HG02610 (cell line): ENCODE measurements around the gene PCBP3.

Source experiments
- ATAC-seq: cut with Tn5 transposase; IDR thresholded peaks from one replicate; pipeline ENCODE4 v1.9.1; 2021; ENCODE audit warnings: mild to moderate bottlenecking, moderate library complexity; ENCODE audit not compliant: unreplicated experiment

Gene PCBP3

DNA sequence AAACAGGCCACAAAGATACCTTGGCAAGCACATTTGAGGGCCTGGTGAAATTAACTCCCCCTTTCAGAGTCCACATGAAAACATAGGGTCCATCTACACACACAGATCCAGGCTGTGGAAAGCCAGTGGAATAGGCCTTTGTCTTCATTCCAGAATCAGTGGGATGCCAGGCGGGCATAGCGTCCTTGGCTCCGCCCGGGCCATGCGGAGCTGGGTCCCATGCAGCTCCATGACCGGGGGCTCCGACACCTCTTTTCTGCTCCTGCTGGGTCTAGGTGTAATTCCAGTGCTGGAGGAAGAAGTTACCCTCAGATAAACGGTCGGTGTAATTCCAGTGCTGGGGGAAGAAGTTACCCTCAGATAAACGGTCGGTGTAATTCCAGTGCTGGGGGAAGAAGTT lies 274.5 kb downstream of the PCBP3 start:
- no peak for ATAC-seq

DNA sequence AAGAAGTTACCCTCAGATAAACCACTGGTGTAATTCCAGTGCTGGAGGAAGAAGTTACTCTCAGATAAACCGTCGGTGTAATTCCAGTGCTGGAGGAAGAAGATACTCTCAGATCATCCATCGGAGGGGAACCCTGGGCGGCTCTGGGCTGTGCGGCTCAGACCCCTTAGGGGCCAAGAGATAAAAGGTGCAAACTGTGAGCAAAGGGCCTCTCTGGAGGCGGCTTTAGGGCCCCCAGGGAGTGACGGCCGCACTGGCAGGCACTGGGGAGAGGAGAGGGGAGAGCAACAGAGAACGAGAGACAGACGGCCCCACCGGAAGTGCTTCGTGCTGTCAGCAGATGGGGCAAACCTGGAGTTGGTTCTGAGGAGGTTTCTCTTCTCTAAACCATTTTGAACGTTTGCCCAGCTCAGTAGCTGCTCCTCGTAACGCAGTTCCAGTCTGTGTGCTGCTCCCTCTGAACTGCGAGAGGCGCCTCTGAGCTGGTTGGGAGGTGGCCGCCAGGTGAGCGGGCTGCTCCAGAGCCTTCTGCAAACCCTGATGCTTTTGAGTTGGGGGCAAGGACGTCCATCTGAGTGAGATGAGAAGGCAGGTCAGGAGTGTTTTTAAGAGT lies 275.4 kb downstream of the PCBP3 start:
- no peak for ATAC-seq

DNA sequence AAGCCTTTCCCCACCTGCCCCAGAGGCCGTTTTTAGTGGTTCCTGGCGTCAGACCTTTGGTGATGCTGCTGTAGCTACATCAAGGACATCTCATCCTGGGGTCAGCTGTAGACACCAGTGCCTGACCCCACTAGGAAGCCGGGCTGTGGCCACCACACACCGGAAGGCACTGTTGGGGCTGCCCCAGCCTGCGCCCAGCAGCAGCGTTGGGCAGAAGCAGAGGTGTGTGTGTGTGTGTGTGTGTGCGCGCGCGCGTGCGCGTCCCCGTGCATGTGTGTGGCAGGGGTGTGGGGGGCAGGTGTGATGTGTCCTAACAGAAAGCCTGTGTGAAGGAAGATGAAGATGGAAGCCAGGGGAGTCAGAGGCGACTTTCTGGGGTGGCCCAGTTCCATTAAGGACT lies 276.1 kb downstream of the PCBP3 start:
- ATAC-seq: no peak

DNA sequence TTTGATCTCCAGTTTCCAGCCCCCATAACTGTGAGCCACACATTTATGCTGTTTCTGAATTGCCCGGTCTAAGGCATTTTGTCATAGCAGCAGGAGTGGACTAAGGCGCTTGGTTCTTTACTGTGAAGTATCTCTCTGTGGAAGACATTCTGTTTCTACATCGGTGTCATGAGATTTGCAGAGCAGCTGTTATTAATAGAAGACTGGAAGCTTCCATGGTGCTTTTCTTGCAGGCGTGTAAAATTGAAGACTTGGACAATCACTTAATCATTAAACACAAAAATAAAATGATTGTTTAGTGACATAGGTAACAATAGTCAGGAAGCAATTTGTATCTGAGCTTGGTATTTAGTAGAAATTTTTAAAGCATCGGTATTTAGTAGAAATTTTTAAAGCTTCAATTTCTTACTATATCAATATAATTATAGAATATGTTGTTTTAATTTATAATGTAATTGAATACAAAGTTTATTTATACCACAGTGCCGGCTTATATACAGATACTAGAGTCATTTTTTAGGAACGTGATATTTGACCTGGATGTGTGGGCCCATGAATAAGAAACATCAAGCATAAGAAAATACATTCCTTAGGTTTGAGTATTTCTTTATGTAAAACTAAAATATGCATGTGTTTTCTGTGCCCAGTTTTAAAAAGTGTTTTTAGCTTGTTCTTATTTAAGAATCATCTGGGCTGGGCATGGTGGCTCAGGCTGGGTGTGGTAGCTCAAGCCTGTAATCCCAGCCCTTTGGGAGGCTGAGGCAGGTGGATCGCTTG lies 277.5 kb downstream of the PCBP3 start:
- ATAC-seq: no peak

DNA sequence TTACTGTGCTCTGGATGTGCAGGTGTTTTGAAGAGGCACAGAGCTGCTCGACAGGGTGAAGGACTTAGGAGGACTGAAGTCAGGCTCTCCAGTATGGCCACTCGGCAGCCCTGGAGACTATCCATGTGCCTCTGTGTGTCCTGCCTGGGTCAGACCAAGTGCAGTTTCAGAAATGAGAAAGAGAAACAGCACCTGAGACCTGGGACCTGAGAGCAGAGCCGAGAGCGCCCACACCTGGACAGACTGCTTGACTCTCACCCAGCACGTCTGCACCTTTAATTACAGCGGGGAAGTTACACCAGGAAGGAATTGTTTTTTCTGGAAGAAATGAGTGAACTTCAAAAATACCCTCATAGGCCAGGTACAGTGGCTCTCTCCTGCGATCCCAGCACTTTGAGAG lies 278.4 kb downstream of the PCBP3 start:
- ATAC-seq: no peak

DNA sequence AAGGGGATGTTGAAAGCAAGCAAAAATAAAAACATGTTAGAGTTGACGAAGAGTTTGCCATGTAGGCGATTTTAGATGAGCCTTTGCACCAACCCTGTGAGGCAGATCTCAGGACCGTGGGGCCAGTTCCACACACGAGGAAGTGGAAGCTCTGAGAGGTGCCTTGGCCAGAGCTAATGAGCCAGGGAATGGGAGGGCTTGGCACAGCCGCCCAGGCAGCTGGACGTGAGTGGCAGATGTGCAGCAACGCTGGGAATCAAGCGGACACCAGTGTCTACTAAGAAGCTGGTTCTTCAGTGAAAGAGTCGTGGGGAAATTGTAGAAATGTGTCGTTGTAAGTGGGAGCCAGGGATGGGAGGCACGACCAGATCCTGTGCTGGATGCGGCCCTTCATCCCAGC lies 279.1 kb downstream of the PCBP3 start:
- ATAC-seq: no peak

DNA sequence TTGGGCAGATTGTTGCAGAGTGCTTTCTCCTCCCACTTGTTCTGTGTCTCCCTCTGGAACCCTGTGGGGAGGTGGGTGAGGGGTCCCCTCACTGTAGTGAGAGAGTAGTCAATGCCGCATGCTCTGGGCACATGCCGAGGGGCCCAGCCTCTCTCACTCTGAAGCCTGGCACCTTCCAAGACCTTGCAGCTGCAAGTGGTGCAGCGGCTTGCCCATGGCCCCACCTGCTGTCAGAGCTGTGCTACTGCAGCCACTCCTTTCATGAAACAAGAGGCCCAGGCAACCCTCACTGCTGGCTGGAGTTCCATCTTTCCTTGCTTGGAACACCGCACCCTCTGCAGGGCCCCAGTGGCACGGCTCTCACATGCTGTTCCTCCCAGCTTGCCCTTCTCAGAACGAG lies 279.6 kb downstream of the PCBP3 start:
- no peak for ATAC-seq

DNA sequence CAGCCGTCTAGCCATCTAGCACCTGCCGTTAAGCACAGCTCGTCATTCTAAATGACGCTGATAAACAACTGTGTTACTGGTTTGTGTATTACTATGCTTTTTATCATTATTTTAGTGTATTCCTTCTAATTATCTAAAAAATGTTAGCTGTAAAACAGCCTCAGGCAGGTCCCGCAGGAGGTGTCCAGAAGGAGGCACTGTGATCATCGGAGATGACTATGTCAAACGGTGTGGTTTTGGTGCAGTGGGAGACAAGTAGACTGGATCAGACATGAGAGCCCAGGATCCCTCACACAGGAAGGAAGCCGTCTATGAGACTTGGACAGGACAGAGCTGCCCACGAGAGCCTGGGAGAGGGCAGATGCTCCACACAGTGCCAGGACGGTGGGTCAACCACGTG lies 282.8 kb downstream of the PCBP3 start:
- no peak for ATAC-seq

DNA sequence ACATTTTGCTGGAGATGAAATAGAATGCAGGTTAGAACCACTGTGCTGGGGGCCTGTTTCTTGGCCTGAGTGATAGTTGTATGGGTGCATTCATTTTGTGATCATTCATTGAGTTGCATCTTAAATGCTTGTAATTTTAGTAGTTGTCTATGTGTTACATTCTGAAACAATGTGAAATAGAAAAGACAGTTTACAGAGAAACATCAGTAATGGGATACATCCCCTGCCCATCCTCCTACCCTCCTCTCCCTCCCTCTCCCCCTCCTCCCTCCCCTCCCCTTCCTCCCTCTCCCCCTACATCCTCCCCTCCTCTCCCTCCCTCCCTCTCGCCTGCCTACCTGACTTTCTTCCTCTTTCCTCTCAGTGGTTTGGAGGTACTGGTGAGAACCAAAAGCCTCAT lies 283.5 kb downstream of the PCBP3 start:
- no peak for ATAC-seq

DNA sequence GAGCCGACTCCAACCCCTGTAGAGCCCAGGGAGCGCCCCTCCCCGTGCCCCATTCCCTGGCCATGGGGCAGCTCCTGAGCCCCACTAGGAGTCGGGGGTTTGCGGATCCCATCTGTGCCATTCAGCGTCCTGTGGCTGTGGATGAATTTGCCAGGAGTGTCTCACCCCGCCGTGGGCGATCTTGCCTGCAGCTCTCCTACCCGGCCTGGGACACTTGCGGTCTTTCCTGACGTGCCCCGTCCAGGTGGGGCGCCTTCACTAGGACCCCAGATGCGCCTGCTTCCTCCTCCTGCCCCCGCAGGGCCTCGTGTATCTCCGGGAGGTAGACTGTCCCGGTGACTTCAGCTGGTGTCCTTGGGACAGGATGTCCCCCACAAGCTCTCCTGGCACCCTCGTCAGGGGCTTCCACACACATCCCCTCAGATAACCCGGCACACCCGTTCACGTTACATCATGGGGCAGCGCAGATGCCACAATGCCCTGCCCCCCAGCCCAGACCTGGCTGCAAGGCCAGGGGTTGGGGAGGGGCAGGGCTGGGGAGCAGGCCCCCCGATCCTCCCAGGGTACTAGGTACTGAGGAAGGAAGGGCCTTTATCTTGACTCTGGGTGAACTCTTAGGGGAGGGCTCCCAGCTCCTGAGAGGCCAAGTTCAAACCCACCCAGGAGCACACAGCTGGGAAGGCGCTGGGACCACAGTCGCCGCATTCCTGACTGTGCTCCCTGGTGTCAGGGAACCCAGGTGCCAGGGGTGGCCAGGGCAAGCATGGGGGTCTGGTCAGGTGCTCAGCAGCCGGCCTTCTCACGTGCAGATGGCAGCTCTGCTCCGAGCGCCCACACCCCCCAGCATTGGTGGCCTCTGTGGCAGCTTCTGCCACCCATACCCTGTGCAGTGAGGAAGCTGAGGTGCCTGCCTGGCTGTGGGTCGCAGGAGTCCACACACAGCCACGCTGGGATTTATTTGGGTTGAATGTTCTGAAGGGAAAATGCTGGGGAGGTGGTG lies 284.6 kb downstream of the PCBP3 start:
- no peak for ATAC-seq

DNA sequence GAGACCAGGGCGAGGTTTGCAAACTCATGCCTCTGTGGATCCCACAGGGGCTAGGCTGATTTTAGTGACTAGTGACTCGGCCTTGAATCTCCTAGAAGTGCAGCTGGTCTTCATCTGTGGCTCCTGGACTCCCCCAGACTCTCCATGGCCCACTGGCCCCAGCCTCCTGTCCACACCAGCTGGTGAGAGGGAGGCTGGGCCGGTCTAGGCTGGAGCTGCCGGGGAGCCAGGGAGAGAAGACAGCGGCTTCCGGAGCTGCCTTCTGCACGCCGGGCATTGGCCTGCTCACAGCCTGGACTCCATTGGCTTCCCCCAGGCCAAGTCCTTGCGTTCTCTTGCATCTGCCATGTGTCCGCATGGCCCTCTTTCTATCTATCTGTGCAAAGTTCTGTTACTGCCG lies 285.9 kb downstream of the PCBP3 start:
- ATAC-seq: no peak

DNA sequence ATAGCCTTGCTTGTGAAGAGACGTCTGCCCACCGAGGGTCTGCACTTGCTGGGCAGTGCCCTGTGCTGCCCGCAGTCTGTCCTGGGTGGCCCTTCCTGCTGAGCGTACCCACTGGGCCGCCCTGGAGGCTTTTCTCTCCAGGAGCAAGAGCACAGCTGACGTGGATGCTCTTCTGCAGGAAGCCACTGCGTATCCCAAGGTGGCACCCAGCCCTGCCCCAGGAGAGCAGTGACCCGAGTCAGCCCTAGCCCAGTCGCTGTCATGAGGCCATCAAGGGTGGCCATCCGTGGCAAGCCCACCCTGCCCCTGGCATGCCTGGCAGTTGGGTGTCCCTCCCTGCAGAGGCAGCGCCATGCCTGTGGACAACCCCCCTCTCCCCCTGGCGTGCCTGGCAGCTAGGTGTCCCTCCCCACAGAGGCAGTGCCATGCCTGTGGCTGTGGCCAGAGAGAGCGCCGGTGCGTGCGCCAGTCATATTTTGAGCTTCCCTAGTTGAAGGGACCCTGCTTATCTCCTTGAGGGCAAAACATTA lies 286.8 kb downstream of the PCBP3 start:
- no peak for ATAC-seq

DNA sequence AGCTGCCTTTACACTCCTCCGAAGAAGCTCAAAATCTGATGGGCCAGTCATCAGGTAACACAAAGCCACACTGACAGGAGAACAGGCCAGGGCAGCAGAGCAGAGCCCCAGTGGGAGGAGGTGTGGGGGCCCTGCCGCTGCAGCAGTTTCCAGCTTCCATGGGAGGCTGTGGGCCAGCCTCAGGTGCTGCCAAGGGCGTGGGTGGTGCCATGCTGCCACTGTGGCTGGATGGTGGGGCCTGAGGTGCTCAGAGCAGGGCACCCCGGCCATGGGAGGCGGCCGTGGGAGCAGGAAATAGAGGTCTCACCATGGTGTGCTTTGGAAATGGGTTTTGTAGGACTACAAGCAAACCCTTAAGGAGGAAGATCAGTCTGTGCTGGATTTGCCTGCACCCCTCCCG lies 287.3 kb downstream of the PCBP3 start:
- no peak for ATAC-seq

DNA sequence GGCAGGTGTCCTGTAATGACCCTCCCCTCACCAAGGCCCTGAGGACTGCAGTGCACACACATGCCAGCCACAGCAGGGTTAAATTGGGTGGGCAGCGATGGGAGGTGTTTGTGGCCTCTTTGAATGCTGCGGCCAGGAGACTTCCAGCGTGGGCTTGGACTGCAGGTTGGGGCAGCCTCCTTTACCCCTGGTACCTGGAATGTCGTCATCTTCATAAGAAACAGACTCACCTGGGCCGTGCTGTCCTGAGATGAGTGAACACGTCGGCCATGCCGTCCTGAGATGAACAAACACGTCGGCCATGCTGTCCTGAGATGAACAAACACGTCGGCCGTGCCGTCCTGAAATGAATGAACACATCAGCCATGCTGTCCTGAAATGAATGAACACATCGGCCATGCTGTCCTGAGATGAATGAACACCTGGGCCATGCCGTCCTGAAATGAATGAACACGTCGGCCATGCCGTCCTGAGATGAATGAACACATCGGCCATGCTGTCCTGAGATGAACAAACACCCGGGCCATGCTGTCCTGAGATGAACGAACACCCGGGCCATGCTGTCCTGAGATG lies 288.0 kb downstream of the PCBP3 start:
- ATAC-seq: no peak

DNA sequence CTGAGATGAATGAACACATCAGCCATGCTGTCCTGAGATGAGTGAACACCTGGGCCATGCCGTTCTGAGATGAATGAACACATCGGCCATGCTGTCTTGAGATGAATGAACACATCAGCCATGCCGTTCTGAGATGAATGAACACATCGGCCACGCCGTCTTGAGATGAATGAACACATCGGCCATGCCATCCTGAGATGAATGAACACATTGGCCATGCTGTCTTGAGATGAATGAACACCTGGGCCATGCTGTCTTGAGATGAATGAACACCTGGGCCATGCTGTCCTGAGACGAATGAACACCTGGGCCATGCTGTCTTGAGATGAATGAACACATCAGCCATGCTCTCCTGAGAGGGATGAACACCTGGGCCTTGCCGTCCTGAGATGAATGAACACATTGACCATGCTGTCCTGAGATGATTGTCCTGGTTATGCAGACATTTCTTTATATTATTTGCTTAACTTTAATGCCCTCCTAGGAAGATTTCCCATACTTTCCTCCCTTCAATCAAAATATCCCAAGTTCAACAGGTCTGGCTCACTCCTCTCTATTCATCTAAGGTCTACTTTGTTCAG lies 289.5 kb downstream of the PCBP3 start:
- ATAC-seq: no peak

DNA sequence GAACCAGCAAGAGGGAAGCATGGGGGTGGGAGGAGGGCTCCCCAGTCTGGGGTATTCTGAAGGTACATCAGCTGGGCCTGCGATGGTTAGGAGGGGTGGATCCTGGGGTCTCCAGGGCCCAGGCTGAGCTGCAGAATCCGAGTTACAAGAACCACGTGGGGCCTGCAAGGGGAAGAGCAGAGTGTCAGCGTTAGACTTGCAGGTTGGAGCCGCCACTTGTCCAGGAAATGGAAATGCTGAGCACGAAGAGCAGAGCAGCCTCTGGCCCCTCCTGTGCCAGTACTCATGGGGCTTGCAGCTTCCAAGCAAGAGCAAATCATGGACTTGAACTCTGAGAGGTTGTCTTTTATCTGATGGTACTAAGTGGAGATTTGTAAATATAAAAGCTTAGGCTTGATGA lies 290.6 kb downstream of the PCBP3 start:
- no peak for ATAC-seq

DNA sequence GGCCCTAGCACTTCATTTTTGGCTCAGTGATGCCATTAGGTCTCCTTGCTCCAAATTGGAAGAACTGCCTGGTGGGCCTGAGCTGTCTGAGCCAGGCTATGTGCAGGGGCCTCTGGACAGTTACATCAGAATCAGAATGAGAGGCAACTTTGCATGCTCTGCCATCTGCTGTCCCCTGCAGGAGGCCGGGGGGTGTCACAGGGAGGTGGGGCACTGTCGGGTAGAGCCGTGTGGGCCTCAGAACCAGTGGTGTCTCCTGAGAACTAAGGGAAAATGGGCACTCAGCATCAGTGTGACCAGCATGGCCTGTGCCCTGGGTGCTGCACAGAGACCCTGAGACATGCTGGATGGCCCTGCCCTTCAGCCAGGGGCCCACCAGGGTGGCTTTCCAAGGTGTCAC lies 291.0 kb downstream of the PCBP3 start:
- no peak for ATAC-seq

DNA sequence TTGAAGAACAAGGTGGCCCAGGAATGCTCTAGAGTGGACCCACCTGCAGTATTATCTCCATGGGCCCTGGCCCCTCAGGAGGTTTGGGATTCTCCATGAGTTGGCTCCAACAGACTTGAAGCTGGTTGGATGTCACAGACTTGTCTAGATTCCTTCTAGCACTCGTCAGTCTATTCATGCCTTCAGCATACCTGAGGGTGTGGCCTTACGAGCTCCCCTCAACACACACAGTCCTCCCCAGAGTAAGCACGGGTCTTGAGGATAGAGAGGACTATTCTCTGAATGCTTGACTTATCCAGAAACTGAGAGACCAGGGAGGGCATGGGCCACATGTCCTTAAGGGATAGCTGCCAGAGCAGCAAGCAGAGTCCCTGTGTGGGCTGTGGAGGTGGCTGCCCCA lies 292.1 kb downstream of the PCBP3 start:
- ATAC-seq: no peak

DNA sequence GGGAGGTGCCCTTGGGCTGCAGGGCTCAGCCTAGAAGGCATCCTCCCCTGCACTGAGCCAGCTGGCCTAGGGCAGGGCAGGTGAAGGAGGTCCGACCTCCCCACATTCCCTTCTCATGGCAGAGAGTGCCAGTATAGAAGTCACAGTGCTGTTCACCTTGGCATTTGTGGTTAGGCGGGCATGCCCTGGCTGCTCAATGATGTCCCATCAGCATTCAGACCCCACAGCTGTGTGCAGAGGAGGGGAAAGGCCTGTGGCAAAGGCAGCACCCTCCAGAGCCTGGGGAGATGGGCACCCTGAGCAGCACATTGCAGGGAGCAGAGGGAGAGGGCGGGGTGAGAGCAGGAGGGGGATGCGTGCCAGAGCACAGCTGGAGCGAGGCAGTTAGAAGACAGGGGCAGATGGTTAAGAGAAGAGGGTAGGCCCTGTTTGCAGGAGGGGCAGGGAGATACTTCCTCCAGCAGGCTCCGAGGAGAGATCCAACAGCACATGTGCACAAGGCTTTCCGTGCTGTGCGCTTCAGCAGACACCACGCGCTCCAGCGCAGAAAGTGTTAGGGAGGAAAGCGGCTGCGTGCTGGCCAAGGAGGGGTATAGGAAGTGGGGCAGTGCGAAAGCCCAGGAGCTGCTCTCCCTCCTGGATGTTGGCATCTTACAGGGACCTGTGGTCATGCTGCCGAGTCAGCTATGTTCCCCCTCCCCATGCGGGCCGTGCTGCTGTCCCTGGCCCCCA lies 294.4 kb downstream of the PCBP3 start:
- ATAC-seq: no peak

DNA sequence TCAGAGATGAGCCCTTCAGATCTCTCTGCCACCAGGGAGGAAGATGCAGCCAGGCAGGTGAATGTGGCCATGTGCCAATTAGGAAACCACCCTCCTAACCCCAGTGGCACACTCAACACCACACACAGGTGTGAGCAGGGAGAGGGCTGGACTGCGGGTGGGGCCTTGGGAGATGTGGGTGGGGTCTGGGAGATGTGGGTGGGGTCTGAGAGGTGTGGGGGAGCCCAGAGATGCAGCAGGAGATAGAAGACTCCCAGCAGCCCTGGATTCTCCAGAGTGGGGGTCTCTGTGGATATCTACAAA lies 294.9 kb downstream of the PCBP3 start:
- ATAC-seq: no peak
